NCI-H1417 (cell line): Measurements from ENCODE around the gene AP2A1.
A peak's percentile ranks its signal among the peaks of the same experiment; 100 is the strongest.
"Not testable (repeated sequence)": the region's sequence is repeated elsewhere in the genome, so short reads cannot be mapped to it uniquely, and the experiment has no call there.

Experiments used
- DNase-seq, 3 experiments: peaks; one replicate each; lab custom pipeline; 2025; lab: John Stamatoyannopoulos, UW

Gene AP2A1

GRCh38 chr19:49766930-49767299, at the start of gene AP2A1:
AP2A1 (plus strand) TSS chr19:49767001; CDS start chr19:49767134, 133 bp downstream.
- no peak for DNase-seq

GRCh38 chr19:49718511-49718910, 48.3 kb upstream of the AP2A1 start:
- DNase-seq = no peak

GRCh38 chr19:49718991-49719390, 47.8 kb upstream of the AP2A1 start:
- DNase-seq = no peak

- DNase-seq = not testable (repeated sequence)
Observed at GRCh38 chr19:49719420-49719819, 47.4 kb upstream of the AP2A1 start.

GRCh38 chr19:49727217-49728030, 39.4 kb upstream of the AP2A1 start:
- no peak for DNase-seq

GRCh38 chr19:49730166-49730565, 36.6 kb upstream of the AP2A1 start:
- DNase-seq = no peak

GRCh38 chr19:49738268-49738667, 28.5 kb upstream of the AP2A1 start:
- no peak for DNase-seq

- no peak for DNase-seq
Observed at GRCh38 chr19:49739098-49739497, 27.7 kb upstream of the AP2A1 start.

GRCh38 chr19:49739933-49740332, 26.9 kb upstream of the AP2A1 start:
- no peak for DNase-seq

GRCh38 chr19:49741210-49741844, 25.5 kb upstream of the AP2A1 start:
- no peak for DNase-seq

GRCh38 chr19:49744946-49745381, 21.8 kb upstream of the AP2A1 start:
- DNase-seq = no peak

- no peak for DNase-seq
Observed at GRCh38 chr19:49746206-49746958, 20.4 kb upstream of the AP2A1 start.

GRCh38 chr19:49749055-49749716, 17.6 kb upstream of the AP2A1 start:
- DNase-seq = peak in 1 of 3 experiments; percentile 3

GRCh38 chr19:49749771-49750170, 17.0 kb upstream of the AP2A1 start:
- no peak for DNase-seq

GRCh38 chr19:49752701-49753100, 14.1 kb upstream of the AP2A1 start:
- DNase-seq = no peak

GRCh38 chr19:49755956-49756355, 10.8 kb upstream of the AP2A1 start:
- no peak for DNase-seq

- no peak for DNase-seq
Observed at GRCh38 chr19:49758292-49758691, 8.5 kb upstream of the AP2A1 start.

- DNase-seq = no peak
Observed at GRCh38 chr19:49761249-49761624, 5.6 kb upstream of the AP2A1 start.

- no peak for DNase-seq
Observed at GRCh38 chr19:49761625-49762311, 5.0 kb upstream of the AP2A1 start.

GRCh38 chr19:49763230-49763629, 3.6 kb upstream of the AP2A1 start, which contains the start of gene TSKS:
TSKS (minus strand) TSS chr19:49763306; CDS start chr19:49763247, 59 bp downstream.
- no peak for DNase-seq

GRCh38 chr19:49764341-49764740, 2.5 kb upstream of the AP2A1 start:
- no peak for DNase-seq
